K562 (cell line): ENCODE data around the gene C9orf50.

ENCODE experiments used
- HOMEZ ChIP-seq: fragments of 250-450 bp; sonication (Bioruptor Pico); IDR thresholded peaks from 2 replicates; pipeline ENCODE4 v1.4.0; 2020; ENCODE audit warnings: mild to moderate bottlenecking, moderate library complexity
- POLR2A ChIP-seq: fragments of 450-650 bp; conservative IDR thresholded peaks from 2 replicates; pipeline ENCODE4 v1.6.1; 2016
- SMARCB1 ChIP-seq: IDR thresholded peaks from 2 replicates; pipeline ENCODE4 v1.6.1; 2011; ENCODE audit warnings: improper control_type of control experiment, low read depth; ENCODE audit not compliant: insufficient read length
- SMC3 ChIP-seq: conservative IDR thresholded peaks from 2 replicates; pipeline ENCODE4 v1.6.1; 2011; ENCODE audit warnings: low read depth, low read length, improper control_type of control experiment; ENCODE audit not compliant: insufficient read depth
- SNAPC5 ChIP-seq: fragments of 250-450 bp; sonication (Bioruptor Pico); IDR thresholded peaks from 2 replicates; pipeline ENCODE4 v1.8.0; 2021; ENCODE audit warnings: moderate library complexity, mild to moderate bottlenecking, inconsistent platforms
- YY1 ChIP-seq, 3 experiments: IDR thresholded peaks; 2 replicates each; pipeline ENCODE4 v1.6.1; 2011; ENCODE audit warnings: low read length in 2 of 3, mild to moderate bottlenecking in 2 of 3, moderate library complexity in 2 of 3, borderline replicate concordance in 1 of 3, control low read depth in 1 of 3, low read depth in 1 of 3; ENCODE audit not compliant: insufficient read depth in 3 of 3, insufficient replicate concordance in 2 of 3, control insufficient read depth in 1 of 3, insufficient read length in 1 of 3; ENCODE audit errors: extremely low read depth in 1 of 3
- ZBTB33 ChIP-seq: sonication (generic); formaldehyde crosslinking; IDR thresholded peaks from 2 replicates; pipeline ENCODE4 v1.8.1; 2023; ENCODE audit warnings: mild to moderate bottlenecking, missing genetic modification reagents
- ZNF280A ChIP-seq: fragments of 450-650 bp; IDR thresholded peaks from 2 replicates; pipeline ENCODE4 v1.6.1; 2018; ENCODE audit warnings: mild to moderate bottlenecking, low read depth; ENCODE audit not compliant: partially characterized antibody

- TF ChIP-seq ZNF280A (no peak), POLR2A (no peak), HOMEZ (CRISPR knock-in tag) (no peak), YY1 (IDR thresholded peaks at IDR 0.05; ENCODE audit: borderline replicate concordance in 1 of 3, control insufficient read depth in 1 of 3, extremely low read depth in 1 of 3, insufficient read depth in 3 of 3, insufficient read length in 1 of 3, insufficient replicate concordance in 2 of 3, low read depth in 1 of 3, low read length in 2 of 3) (no peak), ZBTB33 (CRISPR knock-in tag) (no peak), SNAPC5 (CRISPR knock-in tag) (no peak), SMARCB1 (no peak), SMC3 (no peak)
Measured at GRCh38 chr9:129649726-129650679, 29.1 kb upstream of the C9orf50 start.
